HG02678 (cell line): ENCODE measurements around the gene PHF1.
"Not testable (repeated sequence)": the region's sequence is repeated elsewhere in the genome, so short reads cannot be mapped to it uniquely, and the experiment has no call there.

Experiments
- ATAC-seq: cut with Tn5 transposase; IDR thresholded peaks from one replicate; pipeline ENCODE4 v1.9.1; 2021; ENCODE audit warnings: mild to moderate bottlenecking, moderate library complexity; ENCODE audit not compliant: unreplicated experiment

PHF1 gene

GRCh38 chr6:33410711-33411631, at the start of gene PHF1:
Gene PHF1 (plus strand): TSS chr6:33411014. CDS start chr6:33412264, 1,250 bp downstream.
- peak; percentile 27 for ATAC-seq

GRCh38 chr6:33363486-33363885, 47.3 kb upstream of the PHF1 start:
- not testable (repeated sequence) for ATAC-seq

DNA sequence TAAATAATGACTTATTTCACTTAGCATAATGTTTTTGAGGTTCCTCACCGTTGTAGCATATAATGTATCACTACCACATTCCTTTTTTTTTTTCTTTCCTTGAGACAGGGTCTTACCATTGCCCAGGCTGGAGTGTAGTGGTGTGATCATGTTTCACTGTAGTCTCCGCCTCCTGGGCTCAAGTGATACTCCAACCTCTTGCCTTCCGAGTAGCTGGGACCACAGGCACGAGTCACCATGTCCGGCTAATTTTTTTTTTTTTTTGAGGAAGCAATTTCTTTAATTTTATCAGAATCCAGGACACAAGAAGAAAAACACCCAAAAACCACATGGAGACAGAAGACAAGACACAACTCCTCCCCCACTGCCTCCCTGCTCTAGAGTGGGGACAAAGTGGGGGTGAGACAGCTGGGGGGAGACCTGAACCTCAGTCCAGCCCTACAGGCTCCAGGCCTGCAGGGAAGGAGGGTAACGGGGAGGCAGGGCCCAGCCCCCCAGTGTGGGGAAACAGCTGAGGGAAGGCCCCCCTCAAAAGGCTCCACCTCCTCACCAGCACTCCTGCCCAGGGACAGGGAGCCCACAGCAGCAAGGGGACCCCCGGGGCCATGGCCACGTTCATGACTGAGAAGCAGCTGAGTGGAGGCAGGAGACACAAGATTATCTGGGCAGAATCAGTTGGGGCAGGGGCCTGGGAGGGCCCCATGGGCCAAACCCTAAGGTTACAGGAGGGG, 46.2 kb upstream of the PHF1 start:
- ATAC-seq = not testable (repeated sequence)

- not testable (repeated sequence) for ATAC-seq
Observed at GRCh38 chr6:33365206-33365971, 45.4 kb upstream of the PHF1 start.

- no peak for ATAC-seq
Observed at GRCh38 chr6:33367009-33367714, 43.7 kb upstream of the PHF1 start.

- ATAC-seq = not testable (repeated sequence)
Observed at GRCh38 chr6:33367715-33368025, 43.1 kb upstream of the PHF1 start.

DNA sequence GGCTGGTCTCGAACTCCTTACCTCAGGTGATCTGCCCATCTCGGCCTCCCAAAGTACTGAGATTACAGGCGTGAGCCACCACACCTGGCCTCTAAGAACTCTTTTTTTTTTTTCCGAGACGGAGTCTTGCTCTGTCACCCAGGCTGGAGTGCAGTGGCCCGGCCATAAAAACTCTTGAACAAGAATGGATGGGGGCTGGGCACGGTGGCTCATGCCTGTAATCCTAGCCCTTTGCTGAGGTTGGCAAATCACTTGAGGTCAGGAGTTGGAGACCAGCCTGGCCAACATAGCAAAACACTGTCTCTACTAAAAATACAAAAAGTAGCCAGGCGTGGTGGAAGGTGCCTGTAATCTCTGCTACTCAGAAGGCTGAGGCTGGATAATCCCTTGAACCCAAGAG, 38.9 kb upstream of the PHF1 start:
- ATAC-seq = not testable (repeated sequence)

DNA sequence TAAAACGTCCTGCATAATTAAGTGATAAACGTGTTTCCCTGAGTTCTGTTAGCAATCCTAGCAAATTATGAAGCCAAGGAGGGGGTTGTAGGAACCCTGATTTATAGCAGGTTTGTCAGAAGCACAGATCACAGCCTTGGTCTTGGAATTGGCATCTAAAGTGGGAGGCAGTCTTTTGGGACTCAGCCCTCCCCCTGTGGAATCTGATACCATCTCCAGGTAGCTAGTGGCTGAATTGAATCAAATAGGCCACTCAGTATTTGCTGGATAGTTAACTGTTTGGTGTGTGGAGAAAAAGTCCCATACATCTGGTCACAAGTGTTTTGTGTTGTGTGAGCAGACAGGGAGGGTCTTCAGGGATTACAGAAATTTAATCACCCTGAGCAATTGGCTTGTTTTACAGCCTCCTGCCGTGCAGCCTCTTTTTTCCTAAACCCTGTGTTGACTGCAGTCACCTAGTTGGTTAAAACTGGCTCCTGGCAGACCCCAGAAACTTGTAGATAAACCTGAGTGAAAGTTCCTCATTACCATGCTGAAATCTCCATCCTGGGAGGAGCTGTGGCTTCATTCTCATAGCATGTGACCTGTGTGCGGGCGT, 38.2 kb upstream of the PHF1 start:
- no peak for ATAC-seq

GRCh38 chr6:33373960-33374910, 36.6 kb upstream of the PHF1 start:
- ATAC-seq = no peak

DNA sequence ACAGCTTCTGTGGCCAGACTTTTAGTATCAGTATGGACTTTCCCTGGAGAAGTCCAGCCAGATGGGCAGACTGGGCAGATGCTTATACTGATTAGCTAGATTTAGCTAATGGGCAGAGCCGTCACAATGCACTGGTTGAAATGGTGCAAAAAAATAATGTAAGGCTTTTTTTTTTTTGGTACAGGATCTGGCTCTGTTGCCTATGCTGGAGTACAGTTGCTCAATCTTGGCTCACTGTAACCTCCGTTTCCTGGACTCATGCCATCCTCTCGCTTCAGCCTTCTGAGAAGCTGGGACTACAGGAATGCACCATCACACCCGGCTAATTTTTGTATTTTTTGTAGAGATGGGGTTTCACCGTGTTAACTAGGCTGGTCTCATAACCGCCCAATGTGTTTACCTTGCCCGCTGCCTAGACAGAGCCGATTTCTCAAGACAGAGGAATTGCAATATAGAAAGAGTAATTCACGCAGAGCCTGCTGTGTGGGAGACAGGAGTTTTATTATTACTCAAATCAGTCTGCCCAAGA, 35.6 kb upstream of the PHF1 start:
- ATAC-seq = no peak

DNA sequence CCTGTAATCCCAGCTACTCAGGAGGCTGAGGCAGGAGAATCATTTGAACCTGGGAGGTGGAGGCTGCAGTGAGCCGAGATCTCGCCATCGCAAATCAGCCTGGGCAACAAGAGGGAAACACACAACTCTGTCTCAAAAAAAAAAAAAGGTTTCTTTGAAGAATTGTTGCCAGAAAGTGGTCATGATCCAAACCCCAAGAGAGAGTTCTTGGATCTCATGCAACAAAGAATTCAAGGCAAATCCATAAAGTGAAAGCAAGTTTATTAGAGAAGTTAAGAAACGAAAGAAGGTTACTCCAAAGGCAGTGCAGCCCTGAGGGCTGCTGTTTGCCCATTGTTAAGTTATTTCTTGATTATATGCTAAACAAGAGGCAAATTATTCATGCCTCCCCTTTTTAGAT, 33.6 kb upstream of the PHF1 start:
- no peak for ATAC-seq

DNA sequence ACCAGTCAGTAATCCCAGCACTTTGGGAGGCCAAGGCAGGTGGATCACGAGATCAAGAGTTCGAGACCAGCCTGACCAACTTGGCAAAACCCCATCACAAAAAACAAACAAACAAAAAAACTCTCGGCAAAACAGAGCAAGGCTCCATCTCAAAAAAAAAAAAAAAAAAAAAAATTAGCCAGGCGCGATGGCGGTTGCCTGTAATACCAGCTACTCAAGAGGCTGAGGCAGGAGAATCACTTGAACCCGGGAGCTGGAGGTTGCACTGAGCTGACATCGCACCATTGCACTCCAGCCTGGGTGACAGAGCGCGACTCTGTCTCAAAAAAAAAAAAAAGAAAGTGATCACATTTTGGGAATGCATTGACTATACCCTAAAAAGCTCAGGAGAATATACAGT, 31.6 kb upstream of the PHF1 start:
- not testable (repeated sequence) for ATAC-seq

GRCh38 chr6:33380272-33380981, 30.4 kb upstream of the PHF1 start:
- no peak for ATAC-seq

GRCh38 chr6:33383427-33384185, 27.2 kb upstream of the PHF1 start:
- no peak for ATAC-seq

GRCh38 chr6:33384581-33385020, 26.2 kb upstream of the PHF1 start:
- ATAC-seq = no peak

DNA sequence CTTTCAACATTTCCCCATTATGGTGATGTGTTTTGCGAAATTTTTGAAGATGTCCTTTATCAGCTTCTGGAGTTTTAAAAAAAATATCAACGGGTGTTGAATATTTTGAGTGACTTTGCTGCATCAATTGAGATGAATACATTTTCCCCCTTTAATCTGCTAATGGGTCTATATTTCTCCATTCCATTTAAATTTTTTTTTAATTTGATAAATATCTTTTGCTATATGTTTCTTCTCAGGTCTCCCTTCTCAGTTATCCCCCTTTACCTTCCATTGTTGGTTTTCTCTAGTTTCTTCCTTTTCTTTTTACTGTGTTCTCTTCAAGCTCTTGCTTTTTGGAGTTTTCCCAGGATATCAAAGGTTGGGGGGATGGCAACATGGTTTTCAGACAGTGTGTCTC, 20.6 kb upstream of the PHF1 start:
- ATAC-seq = no peak

DNA sequence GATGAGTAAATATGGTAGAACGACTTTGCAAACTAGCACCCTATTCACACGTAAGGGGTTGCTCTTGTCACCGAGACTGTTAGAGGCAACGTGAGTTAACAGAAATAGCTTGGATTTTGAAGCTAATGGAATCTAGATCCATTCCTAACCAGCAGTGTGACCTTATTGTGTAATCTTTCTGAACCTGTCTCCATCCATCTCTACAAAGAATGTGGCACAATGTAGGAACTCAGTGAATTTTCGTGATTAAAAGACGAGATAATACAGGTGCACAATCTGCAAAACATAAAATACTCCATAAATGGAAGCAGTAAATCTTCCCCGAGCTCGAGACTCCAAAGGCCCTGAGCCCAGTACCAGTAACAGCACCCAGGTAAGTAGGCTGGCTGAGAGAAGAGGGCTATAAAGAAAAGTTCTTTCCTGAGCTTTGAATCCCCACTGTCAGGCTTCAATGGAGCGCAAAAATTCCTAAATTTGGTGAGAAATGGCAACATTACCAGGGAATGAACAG, 20.0 kb upstream of the PHF1 start:
- ATAC-seq = peak; percentile 1
